Measurements from ENCODE around the gene CCDC102A.

Gene CCDC102A

GRCh38 chr16:57527610-57528360, 8.6 kb downstream of the CCDC102A start:
- no peak for DNase-seq (ENCODE audit: low read depth)
- H3K4me3 ChIP-seq (ENCODE audit: low read length): no peak overlapping the region
- TF ChIP-seq CTCF (conservative IDR thresholded peaks at IDR 0.05; ENCODE audit: low read depth, low read length): no peak

GRCh38 chr16:57527027-57527426, 9.3 kb downstream of the CCDC102A start:
- no peak for DNase-seq (ENCODE audit: low read depth)
- TF ChIP-seq CTCF (conservative IDR thresholded peaks at IDR 0.05; ENCODE audit: low read depth, low read length): no peak
- H3K4me3 ChIP-seq (ENCODE audit: low read length): no peak overlapping the region

GRCh38 chr16:57526498-57526897, 9.9 kb downstream of the CCDC102A start:
- no peak for DNase-seq (ENCODE audit: low read depth)
- no peak overlapping the region for H3K4me3 ChIP-seq (ENCODE audit: low read length)
- TF ChIP-seq CTCF (conservative IDR thresholded peaks at IDR 0.05; ENCODE audit: low read depth, low read length): no peak

- DNase-seq (ENCODE audit: low read depth): no peak
Measured at GRCh38 chr16:57525761-57526160, 10.6 kb downstream of the CCDC102A start.

GRCh38 chr16:57522960-57523359, 13.4 kb downstream of the CCDC102A start:
- TF ChIP-seq CTCF (conservative IDR thresholded peaks at IDR 0.05; ENCODE audit: low read depth, low read length): no peak
- no peak for DNase-seq (ENCODE audit: low read depth)
- H3K4me3 ChIP-seq (ENCODE audit: low read length): no peak overlapping the region

More at GRCh38 chr16:57525761-57526160, 10.6 kb downstream of the CCDC102A start:
- TF ChIP-seq CTCF (conservative IDR thresholded peaks at IDR 0.05; ENCODE audit: low read depth, low read length): no peak
- no peak overlapping the region for H3K4me3 ChIP-seq (ENCODE audit: low read length)

- DNase-seq (ENCODE audit: low read depth): no peak
- TF ChIP-seq CTCF (conservative IDR thresholded peaks at IDR 0.05; ENCODE audit: low read depth, low read length): peak; percentile 99
- H3K4me3 ChIP-seq (ENCODE audit: low read length): no peak overlapping the region
Measured at GRCh38 chr16:57519796-57520360, 16.5 kb downstream of the CCDC102A start.

GRCh38 chr16:57518922-57519321, 17.4 kb downstream of the CCDC102A start:
- no peak for DNase-seq (ENCODE audit: low read depth)
- H3K4me3 ChIP-seq (ENCODE audit: low read length): no peak overlapping the region
- no peak for TF ChIP-seq CTCF (conservative IDR thresholded peaks at IDR 0.05; ENCODE audit: low read depth, low read length)
